HepG2 (cell line): ENCODE results near the gene GPR37L1. TPM values are rescaled to one million over a fixed set of nuclear protein-coding genes. Genes with fewer than 3 reads are reported as not detected.

Experiments used
- KIAA2018 ChIP-seq: sonication (generic); formaldehyde crosslinking; IDR thresholded peaks from 2 replicates; pipeline ENCODE4 v1.5.0; 2020; ENCODE audit warnings: mild to moderate bottlenecking, missing genetic modification reagents, borderline replicate concordance
- ZBTB46 ChIP-seq: sonication (generic); formaldehyde crosslinking; IDR thresholded peaks from 2 replicates; pipeline ENCODE4 v1.4.0; 2020; ENCODE audit warnings: mild to moderate bottlenecking, missing genetic modification reagents, borderline replicate concordance
- ZMYM2 ChIP-seq: sonication (generic); formaldehyde crosslinking; IDR thresholded peaks from 2 replicates; pipeline ENCODE4 v1.8.0; 2022; ENCODE audit warnings: mild to moderate bottlenecking, missing genetic modification reagents
- ZNF138 ChIP-seq: sonication (generic); formaldehyde crosslinking; IDR thresholded peaks from 2 replicates; pipeline ENCODE4 v1.5.0; 2020; ENCODE audit warnings: mild to moderate bottlenecking, low read depth, missing genetic modification reagents
- ZNF280B ChIP-seq: sonication (generic); formaldehyde crosslinking; IDR thresholded peaks from 2 replicates; pipeline ENCODE4 v1.5.0; 2020; ENCODE audit warnings: missing genetic modification reagents, mild to moderate bottlenecking, borderline replicate concordance
- ZNF496 ChIP-seq: sonication (generic); formaldehyde crosslinking; IDR thresholded peaks from 2 replicates; pipeline ENCODE4 v1.8.1; 2023; ENCODE audit warnings: mild to moderate bottlenecking, moderate library complexity, missing genetic modification reagents; ENCODE audit not compliant: insufficient replicate concordance
- ZNF792 ChIP-seq: IDR thresholded peaks from 2 replicates; pipeline ENCODE4 v1.6.1; 2016
- polyA plus RNA-seq, 8 experiments: library from polyadenylated mRNA; depleted of rRNA in 3 of 8; stranded (reverse) in 7 of 8; unstranded in 1 of 8; fragments of >200 nt; fragmentation: Illumina TruSeq in 4 of 8; extraction: Trizol in 4 of 8; gene quantifications; 2 replicates each; pipeline versions ENCODE4 v1.2.1 to v1.2.3, GENCODE V29; 2011 to 2016; ENCODE audit warnings: low read depth in 4 of 8, missing spikeins in 1 of 8, mixed read lengths in 1 of 8; ENCODE audit not compliant: insufficient read depth in 1 of 8
- total RNA-seq, 5 experiments: library from RNA; depleted of rRNA; stranded (reverse); fragments of >200 nt; fragmentation: Illumina TruSeq; extraction: Trizol; gene quantifications; 2 replicates each; pipeline ENCODE4 v1.2.3, GENCODE V29; 2016; ENCODE audit warnings: low read depth in 1 of 5

Gene GPR37L1
- total and polyA plus RNA-seq, 2 of the 13 experiments (the other 11 are each of a cell fraction or from before 2014, with no cell fraction given): 0.13 TPM; not detected in 1

GRCh38 chr1:202133001-202133400 is 10.3 kb downstream of the GPR37L1 start (continued):
- TF ChIP-seq KIAA2018 (CRISPR knock-in tag): no peak
- no peak for TF ChIP-seq ZMYM2 (CRISPR knock-in tag)
- no peak for TF ChIP-seq ZNF496 (CRISPR knock-in tag)
- TF ChIP-seq ZNF280B (CRISPR knock-in tag): no peak
- no peak for TF ChIP-seq ZNF792 (CRISPR knock-in tag)
- TF ChIP-seq ZNF138 (CRISPR knock-in tag): no peak
- no peak for TF ChIP-seq ZBTB46 (CRISPR knock-in tag)
- TF ChIP-seq, all 625 proteins: peak for 0
